IMR-90 (cell line): ENCODE data around the gene IL1R2. TPM values are rescaled to one million over a fixed set of nuclear protein-coding genes. Genes with fewer than 3 reads are reported as not detected.
A peak's percentile ranks its signal among the peaks of the same experiment; 100 is the strongest.

ENCODE experiments used
- ATAC-seq: fragments of 200-7000 bp; cut with Tn5 transposase; 2 replicates; pipeline ENCODE4 v1.9.1; 2020; ENCODE audit warnings: low read depth, mild to moderate bottlenecking, moderate library complexity
- BruUV-seq: library from RNA; stranded (reverse); fragments of 400-500 nt; replicated peaks from 2 replicates; lab custom pipeline; 2021; lab: Mats Ljungman, UMichigan
- CTCF ChIA-PET: fragments of 300-600 bp; formaldehyde crosslinking; extraction: SDS; loops from one replicate; lab custom pipeline; 2021; ENCODE audit warnings: antibody characterized with exemption; lab: Yijun Ruan, JAX
- POLR2A ChIA-PET: fragments of 300-600 bp; sonication (Branson Sonifier 250); formaldehyde crosslinking; loops from one replicate; lab custom pipeline; 2022; ENCODE audit warnings: antibody characterized with exemption; ENCODE audit not compliant: unreplicated experiment; lab: Charles Lee
- DNase-seq: peaks from one replicate; pipeline ENCODE4 v3.0.0; 2013
- H2AFZ ChIP-seq: replicated peaks from 2 replicates; pipeline ENCODE3; 2013; ENCODE audit warnings: low read length, mild to moderate bottlenecking; ENCODE audit not compliant: poor library complexity
- H2AK5ac ChIP-seq: 2 replicates; pipeline ENCODE4 v1.6.1; 2013; ENCODE audit warnings: low read depth, low read length, inconsistent platforms
- H2AK9ac ChIP-seq: replicated peaks from 2 replicates; pipeline ENCODE3; 2013; ENCODE audit warnings: mild to moderate bottlenecking, low read depth, low read length, moderate library complexity; ENCODE audit not compliant: poor library complexity
- H2BK120ac ChIP-seq: 2 replicates; pipeline ENCODE4 v1.6.1; 2013; ENCODE audit warnings: low read depth, low read length, inconsistent platforms
- H2BK15ac ChIP-seq: 3 replicates; pipeline ENCODE4 v1.6.1; 2013; ENCODE audit warnings: low read depth, low read length, inconsistent platforms
- H2BK20ac ChIP-seq: 2 replicates; pipeline ENCODE4 v1.6.1; 2013; ENCODE audit warnings: low read depth, mild to moderate bottlenecking, inconsistent platforms, low read length, moderate library complexity
- H2BK5ac ChIP-seq: 2 replicates; pipeline ENCODE4 v1.6.1; 2013; ENCODE audit warnings: mild to moderate bottlenecking, low read depth, low read length, inconsistent platforms; ENCODE audit not compliant: poor library complexity, severe bottlenecking
- H3K14ac ChIP-seq: replicated peaks from 2 replicates; pipeline ENCODE4 v1.6.1; 2013; ENCODE audit warnings: low read depth, low read length, inconsistent platforms
- H3K18ac ChIP-seq: 2 replicates; pipeline ENCODE4 v1.6.1; 2013; ENCODE audit warnings: low read depth, low read length, control low read depth
- H3K23ac ChIP-seq: 2 replicates; pipeline ENCODE4 v1.6.1; 2013; ENCODE audit warnings: low read depth, low read length, inconsistent platforms
- H3K27ac ChIP-seq: 2 replicates; pipeline ENCODE4 v1.5.1; 2013; ENCODE audit warnings: mild to moderate bottlenecking, control low read depth, low read length; ENCODE audit not compliant: insufficient read depth
- H3K27me3 ChIP-seq: 2 replicates; pipeline ENCODE4 v1.6.1; 2013; ENCODE audit warnings: low read length; ENCODE audit not compliant: control insufficient read depth, insufficient read depth
- H3K36me3 ChIP-seq: 2 replicates; pipeline ENCODE4 v1.6.1; 2013; ENCODE audit warnings: low read length, mixed read lengths; ENCODE audit not compliant: control insufficient read depth, insufficient read depth
- H3K4ac ChIP-seq: 2 replicates; pipeline ENCODE4 v1.6.1; 2013; ENCODE audit warnings: low read depth, low read length, inconsistent platforms
- H3K4me1 ChIP-seq: 2 replicates; pipeline ENCODE4 v1.6.1; 2013; ENCODE audit warnings: low read length, mixed read lengths; ENCODE audit not compliant: control insufficient read depth, insufficient read depth
- H3K4me2 ChIP-seq: 2 replicates; pipeline ENCODE4 v1.6.1; 2013; ENCODE audit warnings: low read depth, mild to moderate bottlenecking, control low read depth, low read length, moderate library complexity
- H3K4me3 ChIP-seq: 2 replicates; pipeline ENCODE4 v1.5.1; 2013; ENCODE audit warnings: low read depth, mild to moderate bottlenecking, control low read depth, low read length, moderate library complexity; ENCODE audit not compliant: insufficient read depth
- H3K56ac ChIP-seq: 2 replicates; pipeline ENCODE4 v1.6.1; 2013; ENCODE audit warnings: low read length, inconsistent platforms; ENCODE audit not compliant: insufficient read depth; ENCODE audit errors: extremely low read depth
- H3K79me1 ChIP-seq, 2 experiments: 2 replicates each; pipeline ENCODE4 v1.6.1; 2013; ENCODE audit warnings: low read length in 2 of 2, inconsistent platforms in 1 of 2, low read depth in 1 of 2
- H3K9ac ChIP-seq: 2 replicates; pipeline ENCODE4 v1.6.1; 2013; ENCODE audit warnings: low read depth, low read length, control low read depth
- H3K9me1 ChIP-seq: 2 replicates; pipeline ENCODE4 v1.6.1; 2013; ENCODE audit warnings: low read length, inconsistent platforms; ENCODE audit not compliant: insufficient read depth
- H3K9me3 ChIP-seq: 2 replicates; pipeline ENCODE4 v1.6.1; 2013; ENCODE audit warnings: low read length; ENCODE audit not compliant: control insufficient read depth, insufficient read depth
- H4K20me1 ChIP-seq: 2 replicates; pipeline ENCODE4 v1.6.1; 2013; ENCODE audit warnings: low read length, inconsistent platforms; ENCODE audit not compliant: insufficient read depth
- H4K5ac ChIP-seq: 2 replicates; pipeline ENCODE4 v1.6.1; 2013; ENCODE audit warnings: mild to moderate bottlenecking, low read depth, low read length, control low read depth
- H4K8ac ChIP-seq, 2 experiments: 2 replicates each; pipeline ENCODE4 v1.6.1; 2013; ENCODE audit warnings: low read depth in 2 of 2, low read length in 2 of 2, control low read depth in 1 of 2, inconsistent platforms in 1 of 2
- H4K91ac ChIP-seq: 2 replicates; pipeline ENCODE4 v1.6.1; 2013; ENCODE audit warnings: low read depth, low read length, inconsistent platforms; ENCODE audit not compliant: insufficient read depth
- BHLHE40 ChIP-seq: fragments of 150-350 bp; IDR thresholded peaks from 2 replicates; pipeline ENCODE4 v1.6.1; 2016; ENCODE audit warnings: mild to moderate bottlenecking, low read depth, low read length
- CHD1 ChIP-seq: IDR thresholded peaks from 2 replicates; pipeline ENCODE4 v1.6.1; 2012; ENCODE audit warnings: low read depth, low read length, improper control_type of control experiment
- FOS ChIP-seq: fragments of 150-350 bp; IDR thresholded peaks from 2 replicates; pipeline ENCODE4 v1.6.1; 2016; ENCODE audit warnings: low read depth, low read length
- MAFK ChIP-seq: IDR thresholded peaks from 2 replicates; pipeline ENCODE4 v1.6.1; 2012; ENCODE audit warnings: low read depth, low read length, improper control_type of control experiment
- MAZ ChIP-seq: IDR thresholded peaks from 2 replicates; pipeline ENCODE4 v1.6.1; 2012; ENCODE audit warnings: low read depth, mild to moderate bottlenecking, low read length, improper control_type of control experiment, moderate library complexity, borderline replicate concordance
- SMC3 ChIP-seq: fragments of 150-350 bp; IDR thresholded peaks from 2 replicates; pipeline ENCODE4 v1.6.1; 2016; ENCODE audit warnings: low read depth, mild to moderate bottlenecking, antibody characterized with exemption, low read length, moderate library complexity
- WGBS, 2 experiments: methylation state at CpG; one replicate each; pipeline versions ENCODE4 v1.1.5 to v1.1.7; 2013; ENCODE audit warnings: missing lambda C conversion rate in 2 of 2; ENCODE audit not compliant: insufficient read length in 1 of 2; ENCODE audit errors: extremely low coverage in 2 of 2; 5-methylcytosine and 5-hydroxymethylcytosine counted together
- dilution Hi-C: fragments of 300-500 bp; cut with HindIII; formaldehyde crosslinking; loops from one replicate; pipeline ENCODE4 v1.14.3; 2018; ENCODE audit warnings: low sequenced_read_pairs; ENCODE audit not compliant: unreplicated experiment
- in situ Hi-C: fragments of 300-500 bp; cut with MboI; formaldehyde crosslinking; loops from 3 replicates; pipeline ENCODE4 v1.14.3; 2019; ENCODE audit warnings: low sequenced_read_pairs, inconsistent platforms, mixed read lengths
- intact Hi-C: fragments of 100-400 bp; cut with micrococcal nuclease; formaldehyde crosslinking; loops from 2 replicates; pipeline ENCODE4 v1.10.0; 2022
- polyA plus RNA-seq, 3 experiments: library from polyadenylated mRNA; depleted of rRNA; stranded (reverse); fragments of >200 nt; gene quantifications; 2 replicates each; pipeline ENCODE4 v1.2.3, GENCODE V29; 2012; ENCODE audit warnings: low replicate concordance in 1 of 3
- total RNA-seq: library from RNA; depleted of rRNA; stranded (reverse); fragments of >200 nt; gene quantifications from 2 replicates; pipeline ENCODE4 v1.2.3, GENCODE V29; 2012
- TF ChIP-seq, protein P1 (sequence below): fragments of 150-350 bp; IDR thresholded peaks from 2 replicates; pipeline ENCODE4 v1.6.1; 2017; ENCODE audit warnings: mild to moderate bottlenecking, antibody characterized with exemption, low read length, low read depth
- TF ChIP-seq, protein P2 (sequence below): conservative IDR thresholded peaks from 2 replicates; pipeline ENCODE4 v1.5.1; 2012; ENCODE audit warnings: mild to moderate bottlenecking, low read depth, low read length, improper control_type of control experiment

IL1R2 gene
- total and polyA plus RNA-seq, 2 of the 4 experiments (the other 2 are of a cell fraction), result not detected

DNA sequence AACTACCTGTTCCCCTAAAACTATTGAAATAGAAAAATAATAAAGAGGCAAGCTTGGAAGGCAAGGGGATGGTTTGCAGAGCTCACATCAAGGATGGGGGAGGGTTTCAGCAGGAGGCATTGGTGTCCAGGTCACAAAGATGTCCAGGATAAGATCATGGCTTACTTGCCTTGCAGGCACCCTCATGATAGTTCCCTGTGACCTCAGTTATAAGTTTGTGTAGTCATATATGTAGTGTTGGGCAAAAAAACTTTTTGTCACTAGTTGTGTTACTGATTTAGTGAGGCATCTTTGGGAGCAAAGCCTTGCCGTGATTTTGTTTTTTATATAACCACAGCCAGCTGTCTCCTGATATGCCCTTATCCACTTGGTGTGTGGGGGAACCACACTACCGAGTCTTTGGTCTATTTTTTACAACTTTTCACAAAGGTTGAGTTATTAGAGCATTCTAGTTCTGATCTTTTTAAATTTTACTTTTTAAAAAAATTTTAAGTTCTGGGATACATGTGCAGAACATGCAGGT, 53.3 kb downstream of the IL1R2 start:
- peaks cover 30% of the 10 kb centered on the region for H3K4me1 ChIP-seq
- H3K27me3 ChIP-seq, result no peaks in the 10 kb centered on the region
- TF ChIP-seq CHD1, result no peak
- TF ChIP-seq MAFK, result no peak
- no peak for TF ChIP-seq FOS
- TF ChIP-seq BHLHE40, result no peak
- TF ChIP-seq, protein P1, sequence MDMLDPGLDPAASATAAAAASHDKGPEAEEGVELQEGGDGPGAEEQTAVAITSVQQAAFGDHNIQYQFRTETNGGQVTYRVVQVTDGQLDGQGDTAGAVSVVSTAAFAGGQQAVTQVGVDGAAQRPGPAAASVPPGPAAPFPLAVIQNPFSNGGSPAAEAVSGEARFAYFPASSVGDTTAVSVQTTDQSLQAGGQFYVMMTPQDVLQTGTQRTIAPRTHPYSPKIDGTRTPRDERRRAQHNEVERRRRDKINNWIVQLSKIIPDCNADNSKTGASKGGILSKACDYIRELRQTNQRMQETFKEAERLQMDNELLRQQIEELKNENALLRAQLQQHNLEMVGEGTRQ, result no peak
- TF ChIP-seq SMC3, result no peak
- TF ChIP-seq MAZ, result no peak
- TF ChIP-seq, protein P2, sequence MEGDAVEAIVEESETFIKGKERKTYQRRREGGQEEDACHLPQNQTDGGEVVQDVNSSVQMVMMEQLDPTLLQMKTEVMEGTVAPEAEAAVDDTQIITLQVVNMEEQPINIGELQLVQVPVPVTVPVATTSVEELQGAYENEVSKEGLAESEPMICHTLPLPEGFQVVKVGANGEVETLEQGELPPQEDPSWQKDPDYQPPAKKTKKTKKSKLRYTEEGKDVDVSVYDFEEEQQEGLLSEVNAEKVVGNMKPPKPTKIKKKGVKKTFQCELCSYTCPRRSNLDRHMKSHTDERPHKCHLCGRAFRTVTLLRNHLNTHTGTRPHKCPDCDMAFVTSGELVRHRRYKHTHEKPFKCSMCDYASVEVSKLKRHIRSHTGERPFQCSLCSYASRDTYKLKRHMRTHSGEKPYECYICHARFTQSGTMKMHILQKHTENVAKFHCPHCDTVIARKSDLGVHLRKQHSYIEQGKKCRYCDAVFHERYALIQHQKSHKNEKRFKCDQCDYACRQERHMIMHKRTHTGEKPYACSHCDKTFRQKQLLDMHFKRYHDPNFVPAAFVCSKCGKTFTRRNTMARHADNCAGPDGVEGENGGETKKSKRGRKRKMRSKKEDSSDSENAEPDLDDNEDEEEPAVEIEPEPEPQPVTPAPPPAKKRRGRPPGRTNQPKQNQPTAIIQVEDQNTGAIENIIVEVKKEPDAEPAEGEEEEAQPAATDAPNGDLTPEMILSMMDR, result no peak
- in situ Hi-C loops, result no loop called here
- ChIA-PET POLR2A (no interaction called here), CTCF (interaction anchor here (0.5 kb wide), 1 partner anchor 176 kb away, joined by 3 read pairs; no protein-coding TSS in a partner anchor)
- peaks cover 21% of the 10 kb centered on the region for H3K9me1 ChIP-seq
- no peak overlapping the region for H3K4me3 ChIP-seq
- H2BK5ac ChIP-seq, result no peak overlapping the region
- BruUV-seq, result no TSS peak
- DNase-seq, result no peak
- no peak overlapping the region; the same call in 1 of the 2 replicates for H4K5ac ChIP-seq
- dilution Hi-C loops, result no loop called here
- no peak for ATAC-seq
- no peaks in the 10 kb centered on the region for H3K9me3 ChIP-seq
- no peak overlapping the region for H4K91ac ChIP-seq
- no peak overlapping the region for H3K23ac ChIP-seq
- peak overlapping the region; percentile 44; the same call in 1 of the 2 replicates for H3K14ac ChIP-seq
- no CpG with 5 or more reads among the region's 2 CpGs for WGBS, 2 experiments
- H3K9ac ChIP-seq, result no peak overlapping the region
- H3K27ac ChIP-seq, result no peak overlapping the region
- no peak overlapping the region for H2AK9ac ChIP-seq
- peak overlapping the region; percentile 42 for H2BK120ac ChIP-seq
- peak overlapping the region; percentile 35; the same call in 1 of the 2 replicates for H2AK5ac ChIP-seq
- no peak overlapping the region for H3K4ac ChIP-seq
- no peak overlapping the region for H3K56ac ChIP-seq
- peak overlapping the region; percentile 77; the same call in 2 of the 3 replicates for H2BK15ac ChIP-seq
- H2AFZ ChIP-seq, result no peak overlapping the region
- H4K8ac ChIP-seq, result peak overlapping the region in 1 of 2 experiments; percentile 50; a peak in 1 of 4 replicates
- intact Hi-C loops, result no loop called here
- peak overlapping the region; percentile 17; the same call in 1 of the 2 replicates for H3K18ac ChIP-seq
- no peak overlapping the region for H3K4me2 ChIP-seq
- H3K36me3 ChIP-seq, result no peaks in the 10 kb centered on the region
- no peaks in the 10 kb centered on the region; a peak in 1 of 4 replicates for H3K79me1 ChIP-seq
- H4K20me1 ChIP-seq, result no peaks in the 10 kb centered on the region; the same call in 1 of the 2 replicates
- H2BK20ac ChIP-seq, result peak overlapping the region; percentile 4
